WTC11 (cell line): ENCODE measurements around the gene ZNF254. TPM values are rescaled to one million over a fixed set of nuclear protein-coding genes. Genes with fewer than 3 reads are reported as not detected.

Experiments used
- ATAC-seq: fragments of 200-7000 bp; cut with Tn5 transposase; 2 replicates; pipeline ENCODE4 v1.10.0; 2021; ENCODE audit warnings: mild to moderate bottlenecking, moderate library complexity
- CTCF ChIA-PET: fragments of 300-600 bp; sonication (Branson Sonifier 250); formaldehyde crosslinking; loops from one replicate; lab custom pipeline; 2021; ENCODE audit warnings: antibody characterized with exemption; lab: Charles Lee
- POLR2A ChIA-PET: fragments of 350-600 bp; sonication (Branson Sonifier 250); formaldehyde crosslinking; loops from one replicate; lab custom pipeline; 2021; ENCODE audit warnings: antibody characterized with exemption; lab: Charles Lee
- DNase-seq: peaks from one replicate; pipeline ENCODE4 v3.0.0; 2021; ENCODE audit warnings: low spot score
- H3K27ac Mint-ChIP-seq: 2 replicates; pipeline ENCODE4 v1.8.0; 2021; ENCODE audit warnings: mixed read lengths
- H3K27me3 Mint-ChIP-seq: 2 replicates; pipeline ENCODE4 v1.8.0; 2021; ENCODE audit warnings: low read depth, mild to moderate bottlenecking, moderate library complexity, mixed read lengths
- H3K36me3 Mint-ChIP-seq: 2 replicates; pipeline ENCODE4 v1.8.0; 2021; ENCODE audit warnings: mixed read lengths
- H3K4me1 Mint-ChIP-seq: 2 replicates; pipeline ENCODE4 v1.8.0; 2022; ENCODE audit warnings: mixed read lengths
- H3K4me3 Mint-ChIP-seq: 2 replicates; pipeline ENCODE4 v1.8.0; 2021; ENCODE audit warnings: mild to moderate bottlenecking, moderate library complexity, mixed read lengths
- H3K9me3 Mint-ChIP-seq: 2 replicates; pipeline ENCODE4 v1.8.0; 2021; ENCODE audit warnings: mixed read lengths
- CBFB ChIP-seq: sonication (generic); formaldehyde crosslinking; IDR thresholded peaks from 2 replicates; pipeline ENCODE4 v1.8.1; 2022; ENCODE audit warnings: mild to moderate bottlenecking, low read depth, missing genetic modification reagents
- CREM ChIP-seq: sonication (generic); formaldehyde crosslinking; IDR thresholded peaks from 2 replicates; pipeline ENCODE4 v1.8.1; 2022; ENCODE audit warnings: mild to moderate bottlenecking, missing genetic modification reagents, moderate library complexity
- ELF4 ChIP-seq: sonication (generic); formaldehyde crosslinking; IDR thresholded peaks from 2 replicates; pipeline ENCODE4 v1.8.1; 2022; ENCODE audit warnings: low read depth, mild to moderate bottlenecking, moderate library complexity, missing genetic modification reagents
- FOXJ3 ChIP-seq: sonication (generic); formaldehyde crosslinking; IDR thresholded peaks from 2 replicates; pipeline ENCODE4 v1.9.0; 2021; ENCODE audit warnings: missing genetic modification reagents, mild to moderate bottlenecking, borderline replicate concordance
- FOXP1 ChIP-seq: sonication (generic); formaldehyde crosslinking; IDR thresholded peaks from 2 replicates; pipeline ENCODE4 v1.8.0; 2022; ENCODE audit warnings: missing genetic modification reagents, mild to moderate bottlenecking, moderate library complexity, borderline replicate concordance
- HMGA2 ChIP-seq: fragments of 250-450 bp; sonication (Bioruptor Pico); IDR thresholded peaks from 2 replicates; pipeline ENCODE4 v1.4.0; 2021; ENCODE audit warnings: mild to moderate bottlenecking, moderate library complexity
- HMGXB4 ChIP-seq: sonication (generic); formaldehyde crosslinking; IDR thresholded peaks from 2 replicates; pipeline ENCODE4 v1.8.1; 2023; ENCODE audit warnings: mild to moderate bottlenecking, moderate library complexity, missing genetic modification reagents
- JAZF1 ChIP-seq: fragments of 250-450 bp; sonication (Bioruptor Pico); IDR thresholded peaks from 2 replicates; pipeline ENCODE4 v1.9.0; 2021; ENCODE audit warnings: moderate library complexity, mild to moderate bottlenecking, inconsistent platforms
- JUN ChIP-seq: sonication (generic); formaldehyde crosslinking; IDR thresholded peaks from 2 replicates; pipeline ENCODE4 v1.8.0; 2023; ENCODE audit warnings: mild to moderate bottlenecking, missing genetic modification reagents
- OVOL2 ChIP-seq: fragments of 250-450 bp; sonication (Bioruptor Pico); IDR thresholded peaks from 2 replicates; pipeline ENCODE4 v1.9.0; 2021; ENCODE audit warnings: mild to moderate bottlenecking, borderline replicate concordance
- RELA ChIP-seq: sonication (generic); formaldehyde crosslinking; IDR thresholded peaks from 2 replicates; pipeline ENCODE4 v1.8.1; 2022; ENCODE audit warnings: missing genetic modification reagents, mild to moderate bottlenecking, borderline replicate concordance
- RORB ChIP-seq: fragments of 250-450 bp; sonication (Bioruptor Pico); IDR thresholded peaks from 2 replicates; pipeline ENCODE4 v1.9.0; 2021; ENCODE audit warnings: mild to moderate bottlenecking
- SP1 ChIP-seq: sonication (generic); formaldehyde crosslinking; conservative IDR thresholded peaks from 2 replicates; pipeline ENCODE4 v1.8.1; 2022; ENCODE audit warnings: missing genetic modification reagents
- TCF7 ChIP-seq: sonication (generic); formaldehyde crosslinking; IDR thresholded peaks from 2 replicates; pipeline ENCODE4 v1.8.0; 2022; ENCODE audit warnings: mild to moderate bottlenecking, low read depth, missing genetic modification reagents, moderate library complexity
- USF2 ChIP-seq: sonication (generic); formaldehyde crosslinking; IDR thresholded peaks from 2 replicates; pipeline ENCODE4 v1.8.1; 2023; ENCODE audit warnings: mild to moderate bottlenecking, missing genetic modification reagents, moderate library complexity
- ZMAT4 ChIP-seq: fragments of 250-450 bp; sonication (Bioruptor Pico); IDR thresholded peaks from 2 replicates; pipeline ENCODE4 v1.9.0; 2021; ENCODE audit warnings: mild to moderate bottlenecking
- ZNF138 ChIP-seq: sonication (generic); formaldehyde crosslinking; conservative IDR thresholded peaks from 2 replicates; pipeline ENCODE4 v1.8.1; 2022; ENCODE audit warnings: mild to moderate bottlenecking, moderate library complexity, missing genetic modification reagents
- ZNF232 ChIP-seq: sonication (generic); formaldehyde crosslinking; IDR thresholded peaks from 2 replicates; pipeline ENCODE4 v1.8.0; 2022; ENCODE audit warnings: mild to moderate bottlenecking, missing genetic modification reagents
- ZNF263 ChIP-seq: sonication (generic); formaldehyde crosslinking; IDR thresholded peaks from 2 replicates; pipeline ENCODE4 v1.8.1; 2022; ENCODE audit warnings: low read depth, mild to moderate bottlenecking, moderate library complexity, missing genetic modification reagents
- ZNF671 ChIP-seq: fragments of 250-450 bp; sonication (Bioruptor Pico); IDR thresholded peaks from 2 replicates; pipeline ENCODE4 v1.8.0; 2021; ENCODE audit warnings: mild to moderate bottlenecking
- total RNA-seq: library from RNA; stranded (reverse); gene quantifications from 3 replicates; pipeline ENCODE4 v1.2.3, GENCODE V29; 2021
- TF ChIP-seq, protein P1 (sequence below): sonication (generic); formaldehyde crosslinking; IDR thresholded peaks from 2 replicates; pipeline ENCODE4 v1.8.0; 2022; ENCODE audit warnings: mild to moderate bottlenecking, missing genetic modification reagents
- TF ChIP-seq, protein P2 (sequence below): sonication (generic); formaldehyde crosslinking; IDR thresholded peaks from 2 replicates; pipeline ENCODE4 v1.8.0; 2022; ENCODE audit warnings: mild to moderate bottlenecking, missing genetic modification reagents

The ZNF254 gene
- total RNA-seq, 1 experiment from 2014 or later, result 34.5 TPM

DNA sequence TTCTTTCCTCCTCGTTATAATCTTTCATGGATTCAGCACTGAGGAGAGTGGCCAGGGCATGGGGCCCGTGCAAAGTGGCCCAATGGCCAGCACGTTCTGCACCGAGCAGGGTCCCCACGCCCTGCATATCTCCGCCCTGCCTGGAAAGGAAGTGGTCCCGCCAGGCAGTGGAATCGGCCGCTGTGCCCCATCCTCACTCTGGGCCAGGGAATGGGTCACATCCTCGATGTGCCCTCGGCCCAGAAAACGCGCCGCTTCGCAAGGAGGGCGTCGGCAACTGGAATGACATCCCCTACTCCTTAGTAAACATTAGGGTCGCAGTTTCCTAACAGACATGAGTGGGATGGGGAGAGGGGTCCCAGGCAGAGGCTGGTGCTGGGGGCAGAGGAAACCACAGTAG lies 90.7 kb downstream of the ZNF254 start:
- peaks cover 70% of the 10 kb centered on the region for H3K9me3 Mint-ChIP-seq
- POLR2A ChIA-PET, result no interaction called here
- DNase-seq, result no peak
- ATAC-seq, result no peak
- peaks cover 6% of the 10 kb centered on the region; the same call in 1 of the 2 replicates for H3K27me3 Mint-ChIP-seq
- H3K27ac Mint-ChIP-seq, result no peak overlapping the region
- TF ChIP-seq FOXJ3 (no peak), ZMAT4 (CRISPR knock-in tag) (no peak), RORB (no peak), OVOL2 (CRISPR knock-in tag) (no peak), JAZF1 (CRISPR knock-in tag) (no peak), USF2 (CRISPR knock-in tag) (no peak), JUN (CRISPR knock-in tag) (no peak), RELA (CRISPR knock-in tag) (no peak), TCF7 (CRISPR knock-in tag) (no peak)
- TF ChIP-seq, protein P1, sequence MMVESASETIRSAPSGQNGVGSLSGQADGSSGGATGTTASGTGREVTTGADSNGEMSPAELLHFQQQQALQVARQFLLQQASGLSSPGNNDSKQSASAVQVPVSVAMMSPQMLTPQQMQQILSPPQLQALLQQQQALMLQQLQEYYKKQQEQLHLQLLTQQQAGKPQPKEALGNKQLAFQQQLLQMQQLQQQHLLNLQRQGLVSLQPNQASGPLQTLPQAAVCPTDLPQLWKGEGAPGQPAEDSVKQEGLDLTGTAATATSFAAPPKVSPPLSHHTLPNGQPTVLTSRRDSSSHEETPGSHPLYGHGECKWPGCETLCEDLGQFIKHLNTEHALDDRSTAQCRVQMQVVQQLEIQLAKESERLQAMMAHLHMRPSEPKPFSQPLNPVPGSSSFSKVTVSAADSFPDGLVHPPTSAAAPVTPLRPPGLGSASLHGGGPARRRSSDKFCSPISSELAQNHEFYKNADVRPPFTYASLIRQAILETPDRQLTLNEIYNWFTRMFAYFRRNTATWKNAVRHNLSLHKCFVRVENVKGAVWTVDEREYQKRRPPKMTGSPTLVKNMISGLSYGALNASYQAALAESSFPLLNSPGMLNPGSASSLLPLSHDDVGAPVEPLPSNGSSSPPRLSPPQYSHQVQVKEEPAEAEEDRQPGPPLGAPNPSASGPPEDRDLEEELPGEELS (CRISPR knock-in tag), result no peak
- peaks cover 53% of the 10 kb centered on the region for H3K36me3 Mint-ChIP-seq
- CTCF ChIA-PET, result no interaction called here
- no peak overlapping the region for H3K4me3 Mint-ChIP-seq
- no peaks in the 10 kb centered on the region for H3K4me1 Mint-ChIP-seq

- no peak for ATAC-seq
- no peak for TF ChIP-seq HMGA2 (CRISPR knock-in tag)
- TF ChIP-seq ZMAT4 (CRISPR knock-in tag), result no peak
- TF ChIP-seq CREM (CRISPR knock-in tag), result no peak
- no peak for TF ChIP-seq ZNF263
- TF ChIP-seq FOXP1 (CRISPR knock-in tag), result no peak
- TF ChIP-seq HMGXB4 (CRISPR knock-in tag), result no peak
- TF ChIP-seq ZNF138 (CRISPR knock-in tag), result no peak
- TF ChIP-seq ZNF671, result no peak
- TF ChIP-seq ELF4, result no peak
- TF ChIP-seq CBFB (CRISPR knock-in tag), result no peak
- TF ChIP-seq SP1 (CRISPR knock-in tag), result no peak
- TF ChIP-seq, protein P2, sequence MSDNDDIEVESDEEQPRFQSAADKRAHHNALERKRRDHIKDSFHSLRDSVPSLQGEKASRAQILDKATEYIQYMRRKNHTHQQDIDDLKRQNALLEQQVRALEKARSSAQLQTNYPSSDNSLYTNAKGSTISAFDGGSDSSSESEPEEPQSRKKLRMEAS (CRISPR knock-in tag), result no peak
- no peak for TF ChIP-seq ZNF232
- TF ChIP-seq, all 79 proteins: peak for 0
- Mint-ChIP-seq H3K27ac (no peak overlapping the region), H3K4me1 (no peaks in the 10 kb centered on the region), H3K36me3 (peaks cover 53% of the 10 kb centered on the region), H3K27me3 (peaks cover 6% of the 10 kb centered on the region; the same call in 1 of the 2 replicates), H3K9me3 (peaks cover 65% of the 10 kb centered on the region), H3K4me3 (no peak overlapping the region)
- CTCF ChIA-PET, result no interaction called here
- DNase-seq, result no peak
- POLR2A ChIA-PET, result no interaction called here
Measured at GRCh38 chr19:24178207-24178606, 91.2 kb downstream of the ZNF254 start.

Other genes starting within 250 kb of the ZNF254 start
- 0.25 TPM in 1 of 3 replicates, not detected in the others for gene ZNF726, start 172.3 kb upstream of the ZNF254 start, total RNA-seq